Upper lobe of left lung (tissue), 6 donors: ENCODE data around the gene PRKCQ. TPM values are rescaled to one million over a fixed set of nuclear protein-coding genes. Genes with fewer than 3 reads are reported as not detected.

ENCODE experiments used
- ATAC-seq, 2 donors: fragments of 200-7000 bp; cut with Tn5 transposase; one replicate each; pipeline ENCODE4 v1.9.1; 2022; ENCODE audit warnings: mild to moderate bottlenecking in 2 of 2, moderate library complexity in 2 of 2; ENCODE audit not compliant: low FRiP score in 2 of 2
- DNase-seq, 2 donors: peaks; one replicate each; pipeline ENCODE4 v3.0.0-alpha.2; 2019 to 2020
- H3K27ac ChIP-seq, 4 donors: fragments of 200-600 bp; sonication (generic); one replicate each; pipeline ENCODE4 v1.5.1; 2016 to 2019
- H3K27me3 ChIP-seq, 4 donors: fragments of 200-600 bp; sonication (generic); one replicate each; pipeline ENCODE4 v1.5.1; 2017 to 2019
- H3K36me3 ChIP-seq, 4 donors: fragments of 200-600 bp; sonication (generic); one replicate each; pipeline ENCODE4 v1.5.1; 2016 to 2019
- H3K4me1 ChIP-seq, 4 donors: fragments of 200-600 bp; sonication (generic); one replicate each; pipeline ENCODE4 v1.5.1; 2018 to 2019
- H3K4me3 ChIP-seq, 4 donors: fragments of 200-600 bp; sonication (generic); one replicate each; pipeline ENCODE4 v1.5.1; 2017 to 2019; ENCODE audit warnings: mild to moderate bottlenecking in 2 of 4, moderate library complexity in 1 of 4
- H3K9me3 ChIP-seq, 4 donors: fragments of 200-600 bp; sonication (generic); one replicate each; pipeline ENCODE4 v1.5.1; 2018 to 2019
- EP300 ChIP-seq, 4 donors: sonication (generic); formaldehyde crosslinking; IDR thresholded peaks; one replicate each; pipeline ENCODE4 v1.5.1; 2017; ENCODE audit warnings: antibody characterized with exemption in 4 of 4, control low read depth in 2 of 4
- POLR2A ChIP-seq, 4 donors: fragments of 450-650 bp; IDR thresholded peaks; one replicate each; pipeline ENCODE4 v1.5.1; 2016 to 2017; ENCODE audit warnings: antibody characterized with exemption in 4 of 4, mild to moderate bottlenecking in 2 of 4
- POLR2AphosphoS5 ChIP-seq, 2 donors: sonication (generic); formaldehyde crosslinking; IDR thresholded peaks; one replicate each; pipeline ENCODE4 v1.5.1; 2017; ENCODE audit warnings: antibody characterized with exemption in 2 of 2
- WGBS, 2 donors: methylation state at CpG; one replicate each; pipeline ENCODE4 v1.1.5; 2017 to 2018; 5-methylcytosine and 5-hydroxymethylcytosine counted together
- total RNA-seq, 6 donors: library from RNA; depleted of rRNA in 4 of 6; stranded (reverse); fragments of >200 nt in 4 of 6; gene quantifications; one replicate each; pipeline versions ENCODE4 v1.1.0 to v1.2.1, GENCODE V29; 2016 to 2021
- TF ChIP-seq, protein P1 (sequence below), 6 experiments: fragments of 450-650 bp in 4 of 6; fragments of 200-600 bp in 2 of 6; sonication (generic) in 2 of 6; IDR thresholded peaks; one replicate each; pipeline ENCODE4 v1.5.1; 2016 to 2019; ENCODE audit warnings: antibody characterized with exemption in 6 of 6
- donor health status: DM: no; HTN: no; CAD: no; lungs with moderate emphysema.
- donor health status: DM: no; HTN: yes; CAD: no; lungs with severe emphysema.

The PRKCQ gene
- total RNA-seq, 6 donors from 2014 or later: 6.5 to 16.8 (median 11.2) TPM

DNA sequence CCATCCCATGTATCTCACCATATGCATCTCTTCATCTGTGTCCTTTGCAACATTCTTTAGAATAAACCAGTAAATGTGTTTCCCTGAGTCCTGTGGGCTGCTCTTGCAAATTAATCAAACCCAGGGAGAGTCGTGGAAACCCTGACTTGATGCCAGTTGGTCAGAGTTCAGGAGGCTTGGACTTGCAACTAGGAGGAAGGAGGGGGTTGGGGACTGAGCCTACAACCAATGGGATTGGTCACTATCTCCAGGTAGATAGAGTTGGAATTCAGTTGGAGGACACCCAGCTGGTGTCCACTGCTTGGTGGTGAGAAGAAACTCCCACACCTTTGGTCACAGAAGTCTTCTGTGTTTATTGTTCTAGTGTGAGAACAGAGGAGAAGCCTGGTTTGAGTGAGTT is 38.3 kb upstream of the PRKCQ start:
- TF ChIP-seq POLR2AphosphoS5 (IDR thresholded peaks at IDR 0.05) (no peak), POLR2A (IDR thresholded peaks at IDR 0.05) (no peak), EP300 (IDR thresholded peaks at IDR 0.05) (no peak)
- TF ChIP-seq, protein P1, sequence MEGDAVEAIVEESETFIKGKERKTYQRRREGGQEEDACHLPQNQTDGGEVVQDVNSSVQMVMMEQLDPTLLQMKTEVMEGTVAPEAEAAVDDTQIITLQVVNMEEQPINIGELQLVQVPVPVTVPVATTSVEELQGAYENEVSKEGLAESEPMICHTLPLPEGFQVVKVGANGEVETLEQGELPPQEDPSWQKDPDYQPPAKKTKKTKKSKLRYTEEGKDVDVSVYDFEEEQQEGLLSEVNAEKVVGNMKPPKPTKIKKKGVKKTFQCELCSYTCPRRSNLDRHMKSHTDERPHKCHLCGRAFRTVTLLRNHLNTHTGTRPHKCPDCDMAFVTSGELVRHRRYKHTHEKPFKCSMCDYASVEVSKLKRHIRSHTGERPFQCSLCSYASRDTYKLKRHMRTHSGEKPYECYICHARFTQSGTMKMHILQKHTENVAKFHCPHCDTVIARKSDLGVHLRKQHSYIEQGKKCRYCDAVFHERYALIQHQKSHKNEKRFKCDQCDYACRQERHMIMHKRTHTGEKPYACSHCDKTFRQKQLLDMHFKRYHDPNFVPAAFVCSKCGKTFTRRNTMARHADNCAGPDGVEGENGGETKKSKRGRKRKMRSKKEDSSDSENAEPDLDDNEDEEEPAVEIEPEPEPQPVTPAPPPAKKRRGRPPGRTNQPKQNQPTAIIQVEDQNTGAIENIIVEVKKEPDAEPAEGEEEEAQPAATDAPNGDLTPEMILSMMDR (IDR thresholded peaks at IDR 0.05): no peak
- H3K9me3 ChIP-seq: no peaks in the 10 kb centered on the region
- H3K36me3 ChIP-seq: no peaks in the 10 kb centered on the region
- H3K27me3 ChIP-seq: no peaks in the 10 kb centered on the region
- no peak for ATAC-seq
- H3K27ac ChIP-seq: no peak overlapping the region
- no peaks in the 10 kb centered on the region for H3K4me1 ChIP-seq
- WGBS, 2 donors: 29 to 33% methylated on average over 1 of the region's 1 CpG
- H3K4me3 ChIP-seq: no peak overlapping the region
- DNase-seq: no peak

DNA sequence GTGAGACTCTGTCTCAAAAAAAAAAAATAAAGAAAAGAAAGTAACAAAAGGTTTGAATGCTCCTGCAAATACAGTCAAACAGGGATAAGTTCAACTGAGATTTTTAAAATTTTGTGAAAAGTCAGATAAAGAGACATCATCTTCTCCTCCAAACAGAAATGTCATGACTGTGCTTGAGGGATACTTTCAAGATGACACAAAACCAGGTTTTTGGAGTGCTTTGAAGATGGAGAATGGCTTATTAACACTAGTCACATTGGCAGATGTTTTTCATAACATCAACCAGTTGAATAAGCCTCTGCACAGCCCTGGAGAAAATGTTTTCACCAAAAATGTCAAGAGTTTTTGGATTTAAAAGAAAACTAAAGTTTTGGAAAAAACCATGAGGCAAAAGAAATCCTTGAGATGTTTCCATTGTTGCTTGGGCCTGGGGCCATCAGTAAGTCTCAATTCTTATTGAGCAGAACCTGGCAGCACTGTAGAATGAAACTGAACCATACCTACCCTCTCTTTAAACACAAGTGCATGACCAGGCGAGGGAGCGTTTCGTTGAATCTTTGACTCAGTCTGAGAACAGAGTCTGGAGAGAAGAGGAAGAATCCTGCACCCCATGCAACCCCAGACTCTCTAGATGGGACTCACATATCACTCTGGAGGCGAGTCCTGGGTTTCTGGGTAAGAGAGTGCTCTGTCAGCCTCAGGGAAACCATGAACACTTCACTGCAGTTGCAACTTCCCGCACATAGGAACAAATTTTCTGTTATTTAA is 37.4 kb upstream of the PRKCQ start:
- 89 to 90% methylated on average over 4 to 5 of the region's 5 CpGs for WGBS, 2 donors
- no peak overlapping the region for H3K27ac ChIP-seq
- H3K4me3 ChIP-seq: no peak overlapping the region
- H3K9me3 ChIP-seq: no peaks in the 10 kb centered on the region
- H3K27me3 ChIP-seq: no peaks in the 10 kb centered on the region
- H3K36me3 ChIP-seq: no peaks in the 10 kb centered on the region
- TF ChIP-seq EP300 (IDR thresholded peaks at IDR 0.05) (no peak), POLR2A (IDR thresholded peaks at IDR 0.05) (no peak), POLR2AphosphoS5 (IDR thresholded peaks at IDR 0.05) (no peak)
- TF ChIP-seq, protein P1 (IDR thresholded peaks at IDR 0.05): no peak
- no peaks in the 10 kb centered on the region for H3K4me1 ChIP-seq
- ATAC-seq (no peak), DNase-seq (no peak)

GRCh38 chr10:6615971-6616370 is 35.9 kb upstream of the PRKCQ start:
- H3K27me3 ChIP-seq: no peaks in the 10 kb centered on the region
- ATAC-seq (no peak), DNase-seq (no peak)
- no peak for TF ChIP-seq POLR2A (IDR thresholded peaks at IDR 0.05)
- no peak for TF ChIP-seq POLR2AphosphoS5 (IDR thresholded peaks at IDR 0.05)
- TF ChIP-seq, protein P1 (IDR thresholded peaks at IDR 0.05): no peak
- no peak for TF ChIP-seq EP300 (IDR thresholded peaks at IDR 0.05)
- H3K9me3 ChIP-seq: no peaks in the 10 kb centered on the region
- no peak overlapping the region for H3K27ac ChIP-seq
- H3K4me3 ChIP-seq: no peak overlapping the region
- 56 to 81% methylated on average over 4 of the region's 4 CpGs for WGBS, 2 donors
- no peaks in the 10 kb centered on the region for H3K4me1 ChIP-seq
- H3K36me3 ChIP-seq: no peaks in the 10 kb centered on the region

DNA sequence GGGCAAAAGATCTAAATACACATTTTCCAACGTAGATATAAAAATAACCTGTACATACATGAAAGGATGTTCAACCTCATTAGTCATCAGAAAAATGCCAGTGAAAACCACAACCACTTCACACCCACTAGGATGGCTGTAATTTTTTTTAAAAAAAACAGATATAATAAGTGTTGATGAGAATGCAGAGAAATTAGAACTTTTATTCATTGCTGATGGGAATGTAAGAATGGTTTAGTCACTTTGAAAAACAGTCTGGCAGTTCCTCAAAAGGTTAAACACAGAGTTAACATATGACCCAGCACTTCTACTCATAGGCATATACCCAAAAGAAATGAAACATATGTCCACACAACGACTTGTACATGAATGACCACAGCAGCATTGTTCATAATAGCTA is 32.3 kb upstream of the PRKCQ start:
- Histone ChIP-seq H3K27ac (no peak overlapping the region), H3K9me3 (no peaks in the 10 kb centered on the region), H3K36me3 (no peaks in the 10 kb centered on the region), H3K4me1 (no peaks in the 10 kb centered on the region), H3K27me3 (no peaks in the 10 kb centered on the region), H3K4me3 (no peak overlapping the region)
- DNase-seq: no peak
- 40 to 52% methylated on average over 2 of the region's 2 CpGs for WGBS, 2 donors
- TF ChIP-seq POLR2A (IDR thresholded peaks at IDR 0.05): no peak
- TF ChIP-seq POLR2AphosphoS5 (IDR thresholded peaks at IDR 0.05): no peak
- TF ChIP-seq EP300 (IDR thresholded peaks at IDR 0.05): no peak
- TF ChIP-seq, protein P1 (IDR thresholded peaks at IDR 0.05): no peak
- no peak for ATAC-seq

- no peak for DNase-seq
- ATAC-seq: no peak
- no peaks in the 10 kb centered on the region for H3K36me3 ChIP-seq
- H3K27me3 ChIP-seq: no peaks in the 10 kb centered on the region
- no peak overlapping the region for H3K27ac ChIP-seq
- no peak for TF ChIP-seq POLR2A (IDR thresholded peaks at IDR 0.05)
- no peak for TF ChIP-seq POLR2AphosphoS5 (IDR thresholded peaks at IDR 0.05)
- TF ChIP-seq, protein P1 (IDR thresholded peaks at IDR 0.05): no peak
- no peak for TF ChIP-seq EP300 (IDR thresholded peaks at IDR 0.05)
- no peaks in the 10 kb centered on the region for H3K9me3 ChIP-seq
- H3K4me1 ChIP-seq: no peaks in the 10 kb centered on the region
- H3K4me3 ChIP-seq: no peak overlapping the region
Observed at GRCh38 chr10:6610647-6611046, 30.6 kb upstream of the PRKCQ start.
